ENCODE measurements around the gene SARNP.

The SARNP gene

GRCh38 chr12:55737581-55738122 is 79.9 kb downstream of the SARNP start:
- Histone ChIP-seq H3K79me2 (ENCODE audit: insufficient read depth, low read length) (no peaks in the 10 kb centered on the region), H3K36me3 (ENCODE audit: insufficient read depth, low read length) (no peaks in the 10 kb centered on the region), H3K4me1 (ENCODE audit: insufficient read depth, low read length) (peaks cover 30% of the 10 kb centered on the region), H3K27me3 (ENCODE audit: insufficient read depth, low read length, poor library complexity) (no peaks in the 10 kb centered on the region), H2AFZ (ENCODE audit: low read depth, low read length) (peak overlapping the region; percentile 87), H3K4me3 (ENCODE audit: low read depth in 1 of 2, low read length in 2 of 2) (peak overlapping the region; percentile 30 to 59), H3K9me3 (ENCODE audit: insufficient read depth, low read length, severe bottlenecking) (no peaks in the 10 kb centered on the region), H3K9ac (ENCODE audit: low read depth, low read length) (peak overlapping the region; percentile 59), H4K20me1 (ENCODE audit: insufficient read depth, low read length) (no peaks in the 10 kb centered on the region), H3K4me2 (ENCODE audit: insufficient read depth, low read length) (peak overlapping the region; percentile 80), H3K27ac (ENCODE audit: low read length) (peak overlapping the region; percentile 67)
- ATAC-seq (ENCODE audit: insufficient read depth, low read depth) (peak; percentile 32; the same call in 2 of the 3 replicates), DNase-seq (no peak)
- TF ChIP-seq CTCF (IDR thresholded peaks at IDR 0.05; ENCODE audit: borderline replicate concordance, extremely low read depth, low read length, poor library complexity, severe bottlenecking) (no peak), EZH2 (IDR thresholded peaks at IDR 0.05; ENCODE audit: borderline replicate concordance, low read depth, low read length, severe bottlenecking) (no peak)

GRCh38 chr12:55736780-55737580 is 80.5 kb downstream of the SARNP start:
- DNase-seq = peak; percentile 70
- no peaks in the 10 kb centered on the region for H3K79me2 ChIP-seq (ENCODE audit: insufficient read depth, low read length)
- peak overlapping the region in 1 of 2 experiments; percentile 59; a peak in 2 of 4 replicates for H3K4me3 ChIP-seq (ENCODE audit: low read depth in 1 of 2, low read length in 2 of 2)
- no peaks in the 10 kb centered on the region for H3K9me3 ChIP-seq (ENCODE audit: insufficient read depth, low read length, severe bottlenecking)
- H2AFZ ChIP-seq (ENCODE audit: low read depth, low read length) = peak overlapping the region; percentile 87
- ATAC-seq (ENCODE audit: insufficient read depth, low read depth) = peak; percentile 22; the same call in 1 of the 3 replicates
- H3K4me1 ChIP-seq (ENCODE audit: insufficient read depth, low read length) = peaks cover 24% of the 10 kb centered on the region
- H3K4me2 ChIP-seq (ENCODE audit: insufficient read depth, low read length) = peak overlapping the region; percentile 80
- no peaks in the 10 kb centered on the region for H3K36me3 ChIP-seq (ENCODE audit: insufficient read depth, low read length)
- no peaks in the 10 kb centered on the region for H3K27me3 ChIP-seq (ENCODE audit: insufficient read depth, low read length, poor library complexity)
- H4K20me1 ChIP-seq (ENCODE audit: insufficient read depth, low read length) = no peaks in the 10 kb centered on the region
- peak overlapping the region; percentile 59 for H3K9ac ChIP-seq (ENCODE audit: low read depth, low read length)
- peak overlapping the region; percentile 67 for H3K27ac ChIP-seq (ENCODE audit: low read length)
- peak; percentile 91 for TF ChIP-seq CTCF (IDR thresholded peaks at IDR 0.05; ENCODE audit: borderline replicate concordance, extremely low read depth, low read length, poor library complexity, severe bottlenecking)
- TF ChIP-seq EZH2 (IDR thresholded peaks at IDR 0.05; ENCODE audit: borderline replicate concordance, low read depth, low read length, severe bottlenecking) = no peak

- Histone ChIP-seq H3K4me3 (ENCODE audit: low read depth in 1 of 2, low read length in 2 of 2) (no peak overlapping the region), H3K4me2 (ENCODE audit: insufficient read depth, low read length) (no peak overlapping the region), H3K27ac (ENCODE audit: low read length) (no peak overlapping the region), H3K79me2 (ENCODE audit: insufficient read depth, low read length) (no peaks in the 10 kb centered on the region), H4K20me1 (ENCODE audit: insufficient read depth, low read length) (no peaks in the 10 kb centered on the region), H3K4me1 (ENCODE audit: insufficient read depth, low read length) (peaks cover 24% of the 10 kb centered on the region), H3K27me3 (ENCODE audit: insufficient read depth, low read length, poor library complexity) (no peaks in the 10 kb centered on the region), H2AFZ (ENCODE audit: low read depth, low read length) (no peak overlapping the region), H3K9me3 (ENCODE audit: insufficient read depth, low read length, severe bottlenecking) (no peaks in the 10 kb centered on the region), H3K9ac (ENCODE audit: low read depth, low read length) (no peak overlapping the region; the same call in 1 of the 2 replicates), H3K36me3 (ENCODE audit: insufficient read depth, low read length) (no peaks in the 10 kb centered on the region)
- TF ChIP-seq EZH2 (IDR thresholded peaks at IDR 0.05; ENCODE audit: borderline replicate concordance, low read depth, low read length, severe bottlenecking) = no peak
- no peak for TF ChIP-seq CTCF (IDR thresholded peaks at IDR 0.05; ENCODE audit: borderline replicate concordance, extremely low read depth, low read length, poor library complexity, severe bottlenecking)
- no peak for DNase-seq
- no peak for ATAC-seq (ENCODE audit: insufficient read depth, low read depth)
Measured at GRCh38 chr12:55736076-55736475, 81.4 kb downstream of the SARNP start.

Measured in DND-41 (cell line).